ENCODE results near the gene ARL5C.
"Not testable (repeated sequence)": the region's sequence is repeated elsewhere in the genome, so short reads cannot be mapped to it uniquely, and the experiment has no call there.

Gene ARL5C

DNA sequence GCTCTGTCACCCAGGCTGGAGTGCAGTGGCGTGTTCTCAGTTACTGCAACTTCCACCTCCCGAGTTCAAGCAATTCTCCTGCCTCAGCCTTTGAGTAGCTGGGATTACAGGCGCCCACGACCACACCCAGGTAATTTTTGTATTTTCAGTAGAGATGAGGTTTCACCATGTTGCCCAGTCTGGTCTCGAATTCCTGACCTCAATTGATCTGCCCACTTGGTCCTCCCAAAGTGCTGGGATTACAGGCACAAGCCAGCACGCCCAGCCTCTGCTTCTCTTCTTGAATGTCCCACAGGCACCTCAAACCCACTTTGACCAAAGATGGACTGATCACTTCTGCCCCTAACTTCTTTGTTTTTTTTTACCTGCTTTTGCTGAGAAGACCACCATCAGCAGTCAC is 4.6 kb upstream of the ARL5C start:
- DNase-seq (ENCODE audit: low read depth, low spot score): no peak
- H3K4me3 ChIP-seq (ENCODE audit: low read length): peak overlapping the region; percentile 27

DNA sequence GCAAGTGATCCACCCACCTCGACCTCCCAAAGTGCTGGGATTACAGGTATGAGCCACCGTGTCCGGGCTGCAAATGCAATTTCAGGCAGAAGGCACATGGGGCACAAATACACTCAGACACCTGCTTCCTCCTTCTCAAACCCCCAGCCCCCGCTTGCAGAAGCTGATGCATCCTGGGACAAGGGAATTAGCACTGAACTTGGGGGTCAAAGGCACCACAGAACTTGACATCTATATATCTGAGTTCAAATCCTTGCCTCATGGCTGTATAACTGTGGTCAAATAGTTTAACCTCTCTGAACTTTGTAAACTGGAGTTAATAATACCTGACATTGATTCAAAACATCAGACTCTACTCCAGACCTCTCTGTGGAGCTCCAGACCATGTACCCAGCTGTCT is 4.1 kb upstream of the ARL5C start:
- peak; percentile 68 for DNase-seq (ENCODE audit: low read depth, low spot score)
- H3K4me3 ChIP-seq (ENCODE audit: low read length): no peak overlapping the region

DNA sequence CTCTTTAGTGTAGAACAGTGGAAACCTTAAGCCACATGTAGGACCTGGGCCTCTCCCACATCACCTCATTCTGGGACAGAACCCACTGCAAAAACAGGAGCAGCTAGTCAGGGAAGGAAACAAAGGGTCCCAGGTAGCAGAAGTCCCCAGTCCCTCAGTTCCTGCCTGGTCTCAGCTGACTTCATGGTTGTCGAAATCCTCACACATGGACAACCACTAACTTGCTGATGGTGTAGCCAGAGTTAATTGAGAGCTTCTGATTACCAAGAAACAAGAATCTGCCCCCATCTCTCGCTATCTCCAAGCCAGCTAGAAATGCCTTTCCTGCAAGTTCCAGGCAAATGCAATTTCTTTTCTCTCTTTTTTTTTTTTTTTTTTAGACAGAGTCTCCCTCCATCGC is 3.6 kb upstream of the ARL5C start:
- no peak for DNase-seq (ENCODE audit: low read depth, low spot score)

DNA sequence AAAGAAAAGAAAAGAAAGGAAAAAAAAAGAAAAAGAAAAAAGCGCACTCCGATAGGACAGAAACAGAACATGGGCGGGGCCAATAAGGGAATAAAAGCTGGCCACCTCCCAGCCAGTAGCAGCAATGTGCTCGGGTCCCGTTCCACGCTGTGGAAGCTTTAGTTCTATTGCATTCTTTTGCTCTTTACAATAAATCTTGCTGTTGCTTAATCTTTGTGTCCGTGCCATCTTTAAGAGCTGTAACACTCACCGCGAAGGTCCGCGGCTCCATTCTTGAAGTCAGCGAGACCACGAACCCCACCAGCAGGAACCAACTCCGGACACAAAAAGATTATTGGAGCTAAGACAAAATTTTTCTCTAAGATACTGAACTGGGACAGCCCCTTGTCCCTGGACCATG is 3.1 kb upstream of the ARL5C start:
- no peak overlapping the region for H3K4me3 ChIP-seq (ENCODE audit: low read length)
- DNase-seq (ENCODE audit: low read depth, low spot score): no peak

More for the DNA sequence above, 3.6 kb upstream of the ARL5C start:
- H3K4me3 ChIP-seq (ENCODE audit: low read length): no peak overlapping the region

DNA sequence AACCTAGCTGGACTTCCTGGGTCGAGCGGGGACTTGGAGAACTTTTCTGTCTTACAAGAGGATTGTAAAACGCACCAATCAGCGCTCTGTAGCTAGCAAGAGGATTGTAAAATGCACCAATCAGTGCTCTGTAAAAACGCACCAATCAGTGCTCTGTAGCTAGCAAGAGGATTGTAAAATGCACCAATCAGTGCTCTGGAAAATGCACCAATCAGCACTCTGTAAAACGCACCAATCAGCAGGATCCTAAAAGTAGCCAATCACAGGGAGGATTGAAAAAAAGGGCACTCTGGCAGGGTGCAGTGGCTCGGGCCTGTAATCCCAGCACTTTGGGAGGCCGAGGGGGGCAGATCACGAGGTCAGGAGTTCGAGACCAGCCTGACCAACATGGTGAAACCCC is 2.5 kb upstream of the ARL5C start:
- not testable (repeated sequence) for DNase-seq (ENCODE audit: low read depth, low spot score); H3K4me3 ChIP-seq (ENCODE audit: low read length)

DNA sequence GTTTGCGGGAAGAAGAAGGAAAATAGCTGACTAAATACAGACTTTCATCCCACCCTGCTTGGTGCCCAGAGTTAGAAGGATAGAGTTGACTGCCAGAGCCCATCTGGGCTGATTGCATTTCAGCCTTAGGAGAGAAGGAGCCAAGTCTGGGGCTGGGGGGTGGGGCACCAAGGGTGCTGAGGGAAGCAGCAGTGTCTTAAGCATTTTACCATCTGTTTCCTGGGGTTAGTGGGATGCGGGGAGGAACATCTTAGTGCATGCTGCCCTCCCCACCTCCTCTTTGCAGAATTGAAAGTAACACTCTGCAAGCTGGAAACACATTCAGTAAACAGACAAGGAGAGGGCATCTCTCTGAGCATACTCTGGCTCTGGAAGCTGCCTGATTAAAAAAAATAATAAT is 1.5 kb upstream of the ARL5C start:
- no peak overlapping the region; the same call in 1 of the 2 replicates for H3K4me3 ChIP-seq (ENCODE audit: low read length)
- DNase-seq (ENCODE audit: low read depth, low spot score): peak; percentile 98

DNA sequence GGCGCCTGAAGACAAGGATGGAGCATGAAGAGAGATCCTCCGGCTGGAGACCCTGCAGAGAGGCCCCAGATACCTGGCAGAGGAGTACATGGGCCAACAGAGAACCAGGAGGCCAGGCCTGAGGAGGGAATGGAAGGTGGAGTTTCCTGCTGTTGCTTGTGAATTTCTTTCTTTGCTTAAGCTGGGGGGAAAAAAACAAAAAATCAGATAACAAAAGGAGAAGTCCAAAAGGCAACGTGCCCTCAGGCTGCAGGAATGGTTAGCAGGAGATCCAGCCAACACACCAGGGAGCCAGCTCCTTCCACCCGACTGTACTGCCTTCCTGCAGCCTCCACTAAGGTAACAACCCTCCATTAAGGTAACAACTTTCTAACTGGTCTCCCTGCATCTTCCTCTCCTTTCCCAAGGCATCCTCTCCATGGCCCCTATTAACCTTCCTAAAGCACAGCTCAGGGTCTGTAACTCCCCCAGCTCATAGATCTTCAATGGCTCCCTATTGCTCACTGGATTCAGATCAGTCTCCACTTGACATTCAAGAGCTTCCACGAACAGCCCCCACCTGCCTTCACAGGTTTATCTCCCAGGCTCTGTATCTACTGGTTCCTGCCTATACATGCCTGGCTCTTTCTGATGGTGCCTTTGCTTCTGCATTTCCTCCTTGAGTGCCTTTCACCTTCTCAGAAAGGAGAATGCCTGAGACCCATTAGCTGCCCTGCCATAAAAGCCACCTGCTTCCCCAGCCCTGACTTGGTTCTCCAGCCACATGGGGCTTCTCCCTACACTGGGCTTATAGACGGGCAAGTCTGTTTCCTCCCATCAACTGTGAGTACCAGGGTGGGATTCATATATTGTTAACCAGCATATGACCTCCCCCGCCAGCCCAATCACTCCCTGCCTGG is 725 bp upstream of the ARL5C start:
- peak; percentile 53 for DNase-seq (ENCODE audit: low read depth, low spot score)
- no peak overlapping the region; the same call in 1 of the 2 replicates for H3K4me3 ChIP-seq (ENCODE audit: low read length)

DNA sequence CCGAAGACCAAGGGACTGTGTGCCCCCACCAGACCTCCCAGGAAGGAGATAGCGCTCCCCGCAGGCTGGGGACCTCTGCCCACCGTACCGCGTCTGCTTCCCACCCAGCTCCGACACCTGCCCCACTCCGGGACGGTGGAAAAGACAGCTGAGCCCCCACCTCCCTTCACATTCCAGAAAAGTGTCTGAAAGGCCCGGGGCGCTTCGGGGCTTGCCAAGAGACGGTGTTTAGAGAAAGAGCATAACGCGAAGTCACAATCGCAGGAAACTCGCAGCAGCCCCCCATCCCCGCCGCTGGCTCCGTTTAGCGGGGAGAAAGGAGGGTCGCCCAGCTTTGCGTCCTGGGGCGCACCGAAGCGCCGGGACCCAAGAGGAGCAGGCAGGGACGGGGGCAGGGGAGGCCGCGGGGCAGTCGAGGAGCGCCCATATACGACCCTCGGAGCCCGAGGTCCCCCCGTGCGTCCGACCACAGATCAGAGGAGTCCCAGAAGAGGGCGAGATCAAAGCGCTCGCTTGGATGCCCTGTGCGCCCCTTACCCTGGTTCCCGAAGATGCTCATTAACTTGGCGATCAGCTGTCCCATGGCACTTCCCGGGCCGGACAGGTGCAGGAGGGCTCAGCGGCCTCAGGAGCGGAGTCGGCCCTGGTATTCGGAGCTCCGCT is 652 bp downstream of the ARL5C start:
- H3K4me3 ChIP-seq (ENCODE audit: low read length): no peak overlapping the region
- DNase-seq (ENCODE audit: low read depth, low spot score): no peak

DNA sequence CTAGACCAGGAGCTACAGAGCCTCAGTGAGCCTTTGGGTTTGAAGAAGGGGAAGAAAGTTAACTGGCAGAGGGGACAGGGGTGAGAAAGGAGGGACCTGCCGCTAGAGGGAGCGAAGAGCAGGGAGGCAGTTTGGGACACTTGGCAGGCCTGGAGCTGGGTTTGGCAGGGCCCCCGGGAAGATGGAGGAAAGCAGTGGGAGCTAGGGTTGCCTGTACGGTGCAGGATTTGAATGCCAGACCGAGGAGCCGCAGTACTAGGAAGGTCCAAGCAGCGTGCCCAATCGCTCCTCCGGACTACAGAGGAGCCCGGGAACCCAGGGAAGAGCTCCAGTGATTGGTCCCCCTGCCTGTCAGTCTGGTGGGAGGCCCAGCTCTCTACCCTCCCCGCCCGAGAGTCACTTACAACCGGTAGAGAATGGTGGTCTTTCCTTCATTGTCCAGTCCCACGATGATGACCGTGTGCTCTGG is 1.3 kb downstream of the ARL5C start:
- DNase-seq (ENCODE audit: low read depth, low spot score): peak; percentile 80
- peak overlapping the region; percentile 31 for H3K4me3 ChIP-seq (ENCODE audit: low read length)

DNA sequence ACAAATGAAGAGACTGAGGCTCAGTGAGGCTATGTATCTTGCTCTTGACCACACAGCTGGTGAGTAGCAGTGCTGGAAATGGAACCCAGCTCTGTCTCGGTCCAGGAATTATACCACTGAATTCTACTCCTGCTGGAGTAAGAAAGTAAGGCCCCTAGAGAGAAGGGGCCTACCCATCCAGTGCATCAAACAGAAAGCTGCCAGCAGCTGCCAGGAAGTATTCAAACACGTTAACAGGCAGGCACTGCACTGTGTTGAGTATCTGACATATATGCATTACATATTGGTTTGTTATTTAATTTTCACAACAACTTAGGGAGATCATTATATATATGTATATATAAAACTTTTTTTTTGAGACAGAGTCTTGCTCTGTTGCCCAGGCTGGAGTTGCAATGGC is 4.0 kb downstream of the ARL5C start:
- no peak overlapping the region for H3K4me3 ChIP-seq (ENCODE audit: low read length)
- DNase-seq (ENCODE audit: low read depth, low spot score): peak; percentile 61

DNA sequence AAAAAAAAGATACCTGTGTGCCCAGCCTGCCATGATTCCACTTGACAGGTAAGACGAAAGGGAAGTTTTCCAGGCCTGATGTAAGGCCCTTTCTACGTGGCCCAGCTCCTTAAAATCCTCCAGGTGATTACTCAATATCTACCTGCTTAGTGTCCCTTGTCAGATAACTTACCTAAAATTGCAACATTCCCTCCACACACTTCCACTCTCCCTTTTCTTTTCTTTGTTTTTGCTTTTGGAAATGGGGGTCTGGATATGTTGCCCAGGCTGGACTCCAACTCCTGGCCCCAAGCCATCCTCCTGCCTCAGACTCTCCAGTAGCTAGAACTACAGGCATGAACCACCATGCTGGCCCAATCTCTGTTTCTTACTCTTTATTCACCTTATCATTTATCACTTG is 7.3 kb downstream of the ARL5C start:
- no peak for DNase-seq (ENCODE audit: low read depth, low spot score)
- H3K4me3 ChIP-seq (ENCODE audit: low read length): no peak overlapping the region

DNA sequence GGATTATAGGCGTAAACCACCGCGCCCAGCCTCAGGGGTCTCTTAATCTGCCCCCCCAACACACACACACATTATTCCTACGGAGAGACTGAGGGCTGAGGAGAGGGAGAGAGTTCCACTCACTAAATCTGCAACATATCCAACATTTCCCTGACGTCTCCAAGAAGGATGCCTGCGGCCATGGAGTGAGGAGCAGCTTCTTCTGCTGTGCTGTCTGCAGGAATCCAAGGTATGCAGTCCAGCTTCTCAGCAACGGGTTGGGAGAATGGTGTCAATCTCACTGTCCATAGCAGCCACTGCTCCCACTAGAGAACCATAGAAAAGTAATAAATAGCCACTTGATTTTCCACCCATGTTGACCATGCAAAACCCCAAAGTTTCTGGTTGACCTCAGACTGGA is 9.5 kb downstream of the ARL5C start:
- H3K4me3 ChIP-seq (ENCODE audit: low read length): no peak overlapping the region
- DNase-seq (ENCODE audit: low read depth, low spot score): no peak

DNA sequence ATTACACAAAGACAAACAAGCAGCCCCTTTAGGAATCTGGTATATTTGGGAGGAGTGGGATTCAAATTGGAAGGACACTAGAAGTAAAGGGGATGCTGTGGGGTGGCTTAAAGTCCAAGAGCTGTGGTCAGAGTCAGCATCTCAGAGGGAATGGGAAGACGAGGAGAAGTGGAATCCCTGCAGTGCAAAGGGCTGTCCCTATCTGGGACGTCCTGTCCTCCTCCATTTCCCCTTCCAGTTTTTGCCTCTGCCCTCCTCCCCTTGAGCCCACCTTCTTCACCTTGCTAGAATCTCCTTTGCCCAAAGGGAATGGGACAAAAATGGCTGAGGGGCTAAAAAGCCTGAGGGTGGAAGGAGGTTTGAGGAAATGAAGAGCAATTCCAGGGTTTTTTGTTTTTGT is 10.3 kb downstream of the ARL5C start:
- DNase-seq (ENCODE audit: low read depth, low spot score): no peak
- H3K4me3 ChIP-seq (ENCODE audit: low read length): no peak overlapping the region

DNA sequence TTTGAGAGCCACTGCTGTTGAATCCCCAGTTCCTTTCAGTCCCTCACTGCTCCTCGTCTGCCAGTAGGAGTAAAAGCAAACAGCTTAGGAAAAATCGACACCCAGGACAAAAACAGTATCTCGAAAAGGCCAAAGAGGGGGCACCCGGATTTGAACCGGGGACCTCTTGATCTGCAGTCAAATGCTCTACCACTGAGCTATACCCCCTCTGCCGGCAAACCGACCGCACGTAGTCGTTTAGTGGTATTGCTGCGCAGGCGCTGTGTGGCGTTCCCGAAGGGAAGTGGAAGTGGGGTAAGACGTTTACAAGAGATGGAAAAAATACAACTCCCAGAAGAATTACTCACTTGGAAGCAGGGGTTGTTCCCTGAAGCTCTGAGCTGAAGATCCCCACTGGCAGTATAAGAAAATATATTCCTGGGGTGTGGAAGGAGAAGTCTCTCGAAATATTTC is 12.3 kb downstream of the ARL5C start:
- peak; percentile 80 for DNase-seq (ENCODE audit: low read depth, low spot score)
- peak overlapping the region; percentile 74 for H3K4me3 ChIP-seq (ENCODE audit: low read length)

DNA sequence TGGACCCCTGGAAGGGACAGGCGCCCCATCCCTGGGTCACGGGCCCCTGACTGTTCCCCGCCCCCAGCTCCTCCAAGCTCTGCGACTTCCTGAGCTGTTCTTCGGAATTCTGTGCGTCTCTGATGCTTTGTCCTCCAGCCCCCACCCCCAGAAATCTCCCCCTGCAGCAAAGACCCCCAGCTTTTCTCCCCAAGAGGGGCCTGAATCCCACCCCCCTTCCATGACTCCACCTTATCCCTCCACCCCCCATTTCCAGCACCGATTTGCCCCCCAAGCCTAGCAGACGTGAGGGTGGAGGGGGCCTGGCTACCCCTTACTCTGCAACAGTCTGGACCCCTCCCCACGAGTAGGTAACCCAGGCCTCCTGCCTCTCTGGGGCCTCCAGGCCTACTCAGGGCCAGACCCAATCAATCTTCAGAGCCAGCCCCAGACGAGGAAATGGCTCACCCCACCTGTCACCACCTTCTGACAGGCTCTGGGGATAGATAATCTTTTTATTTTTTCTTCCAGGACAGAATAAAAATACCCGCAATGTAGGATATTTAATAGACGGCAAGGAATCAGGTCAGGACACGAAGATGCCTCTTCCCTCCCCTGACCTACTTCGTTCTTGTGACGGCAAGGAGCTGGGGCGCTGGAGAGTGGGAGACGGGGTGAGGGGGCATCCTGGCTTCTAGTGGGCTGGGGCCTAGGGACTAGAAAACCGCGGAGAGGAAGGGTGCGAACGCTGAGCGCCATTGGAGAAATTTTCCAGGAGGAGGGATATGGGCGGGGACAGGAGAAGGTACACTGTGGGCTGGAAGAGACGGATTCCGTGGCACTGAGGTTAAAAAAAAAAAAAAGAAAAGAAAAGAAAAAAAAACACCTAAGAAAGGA is 13.8 kb downstream of the ARL5C start:
- H3K4me3 ChIP-seq (ENCODE audit: low read length): peak overlapping the region; percentile 74
- no peak for DNase-seq (ENCODE audit: low read depth, low spot score)

DNA sequence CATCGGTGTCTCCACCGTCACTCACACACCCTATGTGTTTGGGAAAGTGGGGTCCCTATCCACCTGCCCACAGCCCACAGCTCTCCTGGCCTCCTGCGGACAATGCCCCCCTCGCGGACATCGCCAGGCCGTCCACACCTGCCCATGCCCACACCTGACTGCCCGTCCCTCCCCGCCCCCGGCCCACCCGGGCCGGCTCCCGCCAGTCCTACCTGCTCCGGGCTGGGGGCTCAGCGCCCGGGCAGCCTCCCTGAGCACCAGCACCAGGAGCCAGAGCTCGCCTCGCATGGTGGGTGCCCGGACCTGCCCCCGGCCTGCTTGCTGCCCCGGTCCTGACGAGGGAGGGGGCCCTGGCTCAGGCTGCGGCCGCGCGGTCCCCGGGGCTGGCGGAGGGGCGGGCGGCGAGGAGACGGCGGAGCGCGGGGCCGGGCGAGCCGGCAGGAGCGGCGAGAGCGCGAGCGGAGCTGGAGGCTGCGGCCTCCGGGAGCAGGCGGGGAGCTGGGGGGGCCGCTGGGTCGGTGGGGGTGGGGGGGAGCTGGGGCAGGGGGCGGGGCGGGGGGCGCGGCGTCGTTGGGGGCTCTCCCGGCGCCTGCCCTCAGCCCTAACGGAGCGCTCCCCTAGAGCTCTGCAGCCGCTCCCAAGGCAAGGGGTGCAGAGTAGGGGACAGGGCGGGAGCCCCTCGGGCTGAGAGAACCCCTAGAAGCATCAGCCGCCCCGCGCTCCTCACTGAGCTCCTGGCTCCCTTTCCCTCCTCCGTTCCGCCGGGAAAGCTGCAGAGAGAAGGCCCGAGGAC is 14.6 kb downstream of the ARL5C start, which contains the start of gene PLXDC1:
Gene PLXDC1 (minus strand): TSS at position 488 of the 793 bp plus-strand sequence. CDS start 200 bp downstream, at position 288.
- no peak for DNase-seq (ENCODE audit: low read depth, low spot score)
- peak within 1 kb of the TSS; percentile 74 for H3K4me3 ChIP-seq (ENCODE audit: low read length)

DNA sequence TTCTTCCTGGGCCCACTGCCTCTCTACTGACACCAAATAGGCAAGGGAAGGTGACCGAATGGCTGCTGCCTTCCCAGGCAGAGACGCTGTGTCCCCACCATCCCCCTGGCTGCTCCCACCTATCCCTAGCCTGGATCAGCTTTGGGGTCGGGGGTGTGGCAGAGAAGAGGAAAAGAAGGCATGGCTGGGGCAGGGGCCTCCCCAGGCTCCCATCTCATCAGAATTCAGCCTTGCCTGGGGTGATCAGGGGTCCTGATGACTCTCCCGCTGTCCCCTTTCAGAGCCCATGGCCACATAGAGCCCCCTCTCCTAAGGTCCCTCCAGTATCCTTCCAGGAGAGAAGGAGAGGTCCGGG is 15.2 kb downstream of the ARL5C start:
- DNase-seq (ENCODE audit: low read depth, low spot score): no peak
- no peak overlapping the region for H3K4me3 ChIP-seq (ENCODE audit: low read length)

DNA sequence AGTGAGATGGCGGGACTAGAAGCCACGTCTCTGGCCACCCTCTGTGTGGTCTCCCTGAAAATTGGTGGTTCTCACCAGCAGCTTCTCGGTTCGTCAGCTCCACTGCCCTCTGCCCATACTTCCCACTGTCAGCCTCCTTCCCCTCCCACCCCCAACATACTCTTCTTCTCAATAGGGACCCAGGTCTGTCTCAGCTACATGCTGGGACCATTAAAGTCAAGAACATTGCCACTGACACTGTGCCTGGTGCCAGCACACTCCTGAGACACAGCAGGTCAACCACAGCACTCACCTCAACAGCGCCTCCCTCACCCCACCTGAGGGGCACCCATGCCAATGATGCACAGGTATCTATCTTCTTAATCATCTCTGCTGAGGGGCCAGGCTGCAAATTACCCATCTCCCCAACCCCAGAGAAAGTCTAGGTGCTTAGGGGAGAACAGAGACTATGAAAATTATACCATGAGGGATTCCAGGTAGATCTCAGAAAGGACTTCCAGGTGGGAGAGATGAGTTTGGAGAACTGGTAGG is 15.8 kb downstream of the ARL5C start:
- DNase-seq (ENCODE audit: low read depth, low spot score): no peak

More for the DNA sequence above, 15.8 kb downstream of the ARL5C start:
- H3K4me3 ChIP-seq (ENCODE audit: low read length): no peak overlapping the region
